Activated CD8-positive, alpha-beta memory T cell treated with anti-CD3 and anti-CD28 coated beads for 1 hour (primary cell): ENCODE data around the gene MYBPH.
A peak's percentile ranks its signal among the peaks of the same experiment; 100 is the strongest.

Experiments
- DNase-seq, 2 donors: peaks; one replicate each; pipeline ENCODE4 v3.0.0-alpha.2; 2020; ENCODE audit warnings: low read depth in 1 of 2; ENCODE audit errors: extremely low read depth in 1 of 2

The MYBPH gene, protein sequence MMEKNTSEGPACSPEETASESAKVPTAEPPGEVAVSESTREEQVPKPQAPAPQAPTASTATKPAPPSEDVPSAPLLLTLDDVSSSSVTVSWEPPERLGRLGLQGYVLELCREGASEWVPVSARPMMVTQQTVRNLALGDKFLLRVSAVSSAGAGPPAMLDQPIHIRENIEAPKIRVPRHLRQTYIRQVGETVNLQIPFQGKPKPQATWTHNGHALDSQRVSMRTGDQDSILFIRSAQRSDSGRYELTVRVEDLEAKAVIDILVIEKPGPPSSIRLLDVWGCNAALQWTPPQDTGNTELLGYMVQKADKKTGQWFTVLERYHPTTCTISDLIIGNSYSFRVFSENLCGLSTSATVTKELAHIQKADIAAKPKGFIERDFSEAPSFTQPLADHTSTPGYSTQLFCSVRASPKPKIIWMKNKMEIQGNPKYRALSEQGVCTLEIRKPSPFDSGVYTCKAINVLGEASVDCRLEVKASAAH

GRCh38 chr1:203175237-203175826 lies at the start of gene MYBPH:
Gene MYBPH, minus strand, starts transcription at chr1:203175826. Its CDS starts 71 bp downstream, at chr1:203175755.
- no peak for DNase-seq

GRCh38 chr1:203225071-203225470 lies 49.4 kb upstream of the MYBPH start:
- DNase-seq, result no peak

GRCh38 chr1:203223012-203223775 lies 47.6 kb upstream of the MYBPH start:
- DNase-seq, result no peak

- no peak for DNase-seq
Measured at GRCh38 chr1:203219934-203220333, 44.3 kb upstream of the MYBPH start.

DNA sequence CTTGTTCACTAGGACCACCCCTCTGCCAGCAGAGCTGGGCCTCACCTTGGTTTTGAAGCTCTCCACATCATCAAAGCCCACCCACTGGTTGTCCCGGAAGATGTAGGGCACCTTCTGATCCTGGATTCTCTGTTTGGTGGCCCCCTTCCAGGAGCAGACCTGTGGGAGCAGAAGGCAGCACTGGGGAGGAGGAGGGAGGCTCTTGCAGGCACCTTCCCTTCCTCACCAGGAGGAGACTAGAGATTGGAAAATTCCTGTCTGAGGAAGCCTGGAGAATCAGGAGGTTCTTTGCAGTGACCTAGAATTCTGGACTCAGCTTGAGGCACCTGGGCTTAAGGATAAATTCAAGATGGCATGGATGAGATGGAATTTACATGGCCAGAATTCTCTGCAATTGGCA lies 43.5 kb upstream of the MYBPH start:
- no peak for DNase-seq

DNA sequence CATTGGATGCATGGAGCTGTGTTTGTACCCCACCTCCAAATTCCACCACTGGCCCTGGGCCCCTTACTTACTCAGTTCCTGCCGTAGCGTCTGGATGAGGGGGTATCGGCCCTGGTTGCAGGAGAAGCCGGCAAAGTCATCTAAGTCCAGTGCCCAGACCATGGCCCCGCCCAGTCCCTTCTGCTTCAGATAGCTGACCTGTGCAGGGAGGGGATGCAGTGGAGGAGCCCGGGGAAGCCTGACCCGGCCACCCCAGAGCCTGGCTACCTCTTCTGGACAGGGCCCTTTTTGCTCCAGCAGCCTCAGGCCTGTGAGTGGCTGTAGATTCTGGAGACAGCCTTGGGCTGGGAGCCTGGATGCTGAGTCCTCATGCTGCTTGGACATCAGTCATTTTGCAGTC lies 42.0 kb upstream of the MYBPH start:
- no peak for DNase-seq

DNA sequence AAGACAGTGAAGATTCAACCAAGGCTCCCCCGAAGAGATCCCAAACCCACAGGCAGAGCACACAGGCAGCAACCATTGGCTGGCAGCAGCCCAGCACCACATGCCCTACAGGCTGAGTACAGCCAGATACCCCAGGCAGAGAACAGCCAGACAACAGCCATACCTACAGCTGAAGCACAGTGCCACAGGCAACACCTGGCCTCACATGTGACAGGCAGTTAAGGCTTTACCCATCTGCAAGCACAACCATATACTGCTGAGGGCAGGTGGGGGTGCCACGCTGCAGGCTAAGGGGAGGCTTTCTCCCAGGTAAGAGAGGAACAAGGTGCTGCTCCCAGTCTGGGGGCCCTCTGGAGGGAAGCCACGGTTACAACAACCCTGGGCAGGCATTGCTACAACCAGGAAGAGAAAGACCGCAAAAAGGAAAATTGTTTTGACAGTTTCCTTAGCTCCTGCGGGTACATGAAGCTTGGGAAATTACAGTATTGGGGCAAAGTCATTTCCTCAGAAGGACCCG lies 41.6 kb upstream of the MYBPH start:
- no peak for DNase-seq

DNA sequence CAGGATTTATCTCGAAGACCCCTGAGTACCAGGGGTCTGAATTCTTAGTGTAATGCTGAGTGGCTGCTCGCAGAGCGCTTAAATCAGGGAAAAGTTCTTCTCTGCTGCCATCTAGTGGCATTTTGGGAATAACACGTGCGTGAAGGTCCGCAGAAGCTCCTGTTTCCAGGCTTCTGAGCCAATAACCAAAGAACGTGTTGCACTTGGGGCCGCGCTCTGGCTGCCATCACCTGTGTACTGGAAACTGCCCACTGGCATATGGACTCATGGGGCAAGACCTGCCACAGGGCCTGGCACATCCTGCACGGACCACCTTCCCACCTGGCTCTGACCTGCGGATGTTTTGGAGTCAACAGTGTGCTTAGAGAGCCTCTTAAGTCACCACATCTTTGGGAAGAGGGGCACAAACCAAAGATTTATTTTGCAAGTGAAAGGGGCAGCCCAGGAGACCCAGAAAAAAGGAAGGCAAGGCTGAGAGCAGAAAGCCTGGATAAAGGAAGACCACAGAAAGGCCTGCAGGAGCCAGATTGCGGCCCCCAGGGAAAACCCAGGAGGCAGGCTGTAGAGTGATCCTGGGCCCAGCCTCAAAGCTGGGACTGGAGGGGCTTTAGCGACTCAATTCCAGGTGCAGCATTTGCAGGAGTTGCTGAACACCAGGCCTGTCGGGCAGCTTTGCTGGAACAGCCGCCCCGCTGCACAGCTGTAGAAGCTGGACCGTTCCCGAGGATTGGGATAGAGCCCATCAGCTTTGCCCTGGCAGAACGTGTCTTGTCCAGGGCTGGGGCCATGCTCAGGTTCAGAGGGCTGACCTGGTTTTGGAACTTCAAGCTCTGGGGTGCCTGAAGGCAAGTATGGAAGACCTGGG lies 40.9 kb upstream of the MYBPH start:
- DNase-seq, result peak in 1 of 2 donors; percentile 11

- no peak for DNase-seq
Measured at GRCh38 chr1:203215573-203215972, 39.9 kb upstream of the MYBPH start.

- no peak for DNase-seq
Measured at GRCh38 chr1:203214871-203215270, 39.2 kb upstream of the MYBPH start.

DNA sequence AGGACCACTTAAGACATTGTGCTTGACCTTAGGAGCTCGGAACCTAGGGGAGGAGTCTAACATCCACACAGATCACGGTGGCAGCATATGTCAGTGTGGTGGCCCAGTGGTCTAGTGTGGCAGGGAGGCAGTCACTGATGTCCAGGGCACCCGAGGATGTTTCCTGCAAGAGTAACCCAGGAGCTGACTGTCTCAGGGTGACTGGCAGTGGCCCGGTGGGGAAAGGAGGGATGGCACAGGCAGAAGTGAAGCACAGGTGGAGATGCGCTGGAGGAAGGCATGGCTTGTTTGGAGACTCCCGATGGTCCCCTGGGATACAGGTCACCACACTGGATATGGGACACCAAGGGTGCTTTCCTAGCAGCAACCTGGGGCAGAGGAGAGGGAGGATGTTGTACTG lies 37.5 kb upstream of the MYBPH start:
- DNase-seq, result no peak

- no peak for DNase-seq
Measured at GRCh38 chr1:203211812-203212211, 36.2 kb upstream of the MYBPH start.

- DNase-seq, result no peak
Measured at GRCh38 chr1:203210988-203211387, 35.4 kb upstream of the MYBPH start.

DNA sequence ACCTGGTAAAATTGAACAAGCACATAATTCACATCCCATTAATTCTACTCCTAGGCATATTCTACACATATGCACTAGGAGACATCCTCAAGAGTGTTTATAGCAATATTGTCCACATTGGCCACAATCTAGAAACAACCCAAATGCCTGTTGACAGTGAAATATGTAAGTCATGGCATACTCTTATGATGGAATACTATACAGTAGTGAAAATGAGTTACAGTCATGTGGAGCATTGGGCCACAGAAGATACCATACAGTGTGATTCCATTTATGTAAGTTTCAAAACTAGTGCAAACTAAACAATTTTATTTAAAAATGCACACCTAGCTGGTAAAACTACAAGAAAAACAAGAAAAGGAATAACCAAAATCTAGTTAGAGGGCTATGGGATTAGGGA lies 34.7 kb upstream of the MYBPH start:
- DNase-seq, result no peak

DNA sequence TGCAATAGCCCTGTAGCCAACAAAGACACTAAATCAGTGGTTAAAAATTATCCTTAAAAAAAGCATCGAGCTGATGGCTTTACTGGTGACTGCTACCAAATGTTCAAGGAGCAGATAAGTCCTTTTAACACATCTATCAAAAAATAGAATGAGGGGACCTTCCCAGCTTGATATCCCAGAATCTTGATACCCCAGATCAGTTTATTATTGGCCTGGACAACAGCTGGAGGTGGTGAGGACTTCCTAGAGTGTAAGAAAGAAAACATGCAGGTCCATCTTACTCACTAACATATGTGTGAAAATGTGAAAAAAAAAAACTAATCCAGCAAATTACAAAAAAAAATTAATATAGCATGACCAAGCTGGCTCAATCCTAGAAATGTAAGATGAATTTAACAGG lies 32.6 kb upstream of the MYBPH start:
- DNase-seq, result no peak

DNA sequence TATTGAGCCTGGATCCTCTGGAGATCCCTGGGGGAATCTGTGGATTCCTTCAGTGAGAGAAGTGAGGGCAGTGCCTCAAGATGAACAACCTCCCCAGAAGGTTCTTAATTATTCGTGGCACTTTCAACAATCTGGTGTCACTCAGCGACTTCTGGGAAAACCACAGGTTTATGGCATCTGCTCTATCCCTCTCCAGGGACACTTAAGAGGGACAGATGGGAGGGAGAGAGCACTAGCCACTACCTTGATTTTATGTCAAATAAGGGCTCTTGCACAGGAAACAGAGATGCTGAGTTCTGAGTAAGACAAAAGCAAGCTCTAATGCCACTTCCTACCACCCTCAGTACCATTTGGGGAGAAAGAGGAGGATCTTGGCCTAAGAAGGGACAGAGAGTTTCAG lies 32.1 kb upstream of the MYBPH start:
- no peak for DNase-seq

GRCh38 chr1:203206129-203206687 lies 30.6 kb upstream of the MYBPH start:
- DNase-seq, result no peak

- no peak for DNase-seq
Measured at GRCh38 chr1:203204756-203205155, 29.1 kb upstream of the MYBPH start.

DNA sequence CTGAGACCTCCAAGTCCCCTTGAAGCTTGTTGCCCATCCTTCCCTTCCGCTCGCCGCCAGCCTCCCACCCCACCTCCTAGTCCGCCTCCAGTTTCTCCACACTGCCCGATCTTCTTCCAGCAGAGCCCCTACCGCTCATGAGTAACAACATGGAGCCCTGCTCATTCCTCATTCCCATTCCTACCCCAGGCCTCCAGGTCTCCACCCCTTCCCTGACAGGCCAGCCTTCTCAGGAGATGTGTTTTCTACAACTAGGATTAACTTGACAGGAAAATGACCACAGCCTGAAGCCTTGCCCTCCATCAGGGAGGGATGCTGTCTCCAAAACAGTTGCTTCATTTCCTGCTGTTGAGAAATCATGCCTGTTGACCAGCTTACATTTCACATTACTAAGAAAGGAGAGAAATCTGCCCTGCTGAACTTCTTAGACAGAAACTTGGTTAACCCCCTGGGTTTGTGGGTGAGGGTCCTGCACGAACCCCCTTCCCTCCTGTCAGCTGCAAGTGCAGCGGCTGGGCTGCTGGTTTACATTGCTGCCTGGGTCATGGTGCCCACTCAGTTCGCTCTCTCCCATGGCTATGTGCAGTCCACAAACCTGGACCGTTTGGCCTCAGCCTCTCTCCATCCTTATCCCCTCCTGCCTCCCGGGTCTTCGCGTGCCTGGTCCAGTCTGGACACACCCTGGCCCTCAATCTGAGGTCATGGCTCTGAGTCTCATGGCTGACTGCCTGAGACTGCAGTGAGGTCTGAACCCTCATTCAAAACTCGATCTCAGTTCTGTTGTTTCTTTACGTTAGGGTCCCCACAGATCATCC lies 27.0 kb upstream of the MYBPH start:
- no peak for DNase-seq
